HEK293T (cell line): ENCODE data around the gene MAEL.

Experiments used
- BHLHE40 ChIP-seq: fragments of 450-650 bp; IDR thresholded peaks from 2 replicates; pipeline ENCODE4 v1.6.1; 2016; ENCODE audit warnings: mild to moderate bottlenecking, moderate library complexity, borderline replicate concordance
- FOXM1 ChIP-seq: fragments of 450-650 bp; IDR thresholded peaks from 2 replicates; pipeline ENCODE4 v1.6.1; 2017; ENCODE audit warnings: mild to moderate bottlenecking, borderline replicate concordance
- NFRKB ChIP-seq: fragments of 450-650 bp; IDR thresholded peaks from 2 replicates; pipeline ENCODE4 v1.6.1; 2016; ENCODE audit warnings: mild to moderate bottlenecking, moderate library complexity
- TF ChIP-seq, protein P1 (sequence below): fragments of 450-650 bp; IDR thresholded peaks from 2 replicates; pipeline ENCODE4 v1.6.1; 2016

DNA sequence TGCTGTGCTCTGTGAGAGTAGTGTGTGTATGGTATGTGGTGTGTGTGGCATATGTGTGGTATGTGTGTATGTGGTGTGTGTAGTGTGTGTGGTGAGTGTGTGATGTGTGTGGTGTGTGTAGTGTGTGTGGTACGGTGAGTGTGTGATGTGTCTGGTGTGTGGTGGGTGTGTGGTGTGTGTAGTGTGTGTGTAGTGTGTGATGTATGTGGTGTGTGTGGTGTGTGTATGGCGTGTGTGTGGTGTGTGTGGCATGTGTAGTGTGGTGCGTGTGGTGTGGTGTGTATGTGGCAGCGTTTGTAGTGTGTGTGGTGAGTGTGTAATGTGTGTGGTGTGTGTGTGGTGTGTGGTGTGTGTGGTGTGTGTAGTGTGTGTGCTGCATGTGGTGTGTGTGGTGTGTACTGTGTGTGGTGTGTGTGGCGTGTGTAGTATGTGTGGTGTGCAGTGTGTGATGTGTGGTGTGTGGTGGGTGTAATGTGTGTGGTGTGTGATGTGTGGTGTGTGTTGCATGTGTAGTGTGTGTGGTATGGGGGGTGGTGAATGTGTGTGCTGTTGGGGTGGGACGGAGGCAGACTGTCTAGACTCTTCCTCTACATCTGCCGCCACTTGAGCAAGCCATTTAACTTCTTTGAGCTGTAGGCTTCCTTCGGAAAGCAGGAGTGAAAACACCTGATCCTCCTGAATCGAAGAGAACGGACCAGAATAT, 67.6 kb downstream of the MAEL start:
- no peak for TF ChIP-seq FOXM1
- TF ChIP-seq BHLHE40: no peak
- TF ChIP-seq, protein P1, sequence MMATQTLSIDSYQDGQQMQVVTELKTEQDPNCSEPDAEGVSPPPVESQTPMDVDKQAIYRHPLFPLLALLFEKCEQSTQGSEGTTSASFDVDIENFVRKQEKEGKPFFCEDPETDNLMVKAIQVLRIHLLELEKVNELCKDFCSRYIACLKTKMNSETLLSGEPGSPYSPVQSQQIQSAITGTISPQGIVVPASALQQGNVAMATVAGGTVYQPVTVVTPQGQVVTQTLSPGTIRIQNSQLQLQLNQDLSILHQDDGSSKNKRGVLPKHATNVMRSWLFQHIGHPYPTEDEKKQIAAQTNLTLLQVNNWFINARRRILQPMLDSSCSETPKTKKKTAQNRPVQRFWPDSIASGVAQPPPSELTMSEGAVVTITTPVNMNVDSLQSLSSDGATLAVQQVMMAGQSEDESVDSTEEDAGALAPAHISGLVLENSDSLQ: no peak
- TF ChIP-seq NFRKB: no peak
